Iris pigment epithelial cell (primary cell): ENCODE measurements around the gene GNL3.
"Not testable (repeated sequence)": the region's sequence is repeated elsewhere in the genome, so short reads cannot be mapped to it uniquely, and the experiment has no call there.

Experiments used
- DNase-seq: peaks from one replicate; pipeline ENCODE4 v3.0.0-alpha.2; 2011; ENCODE audit warnings: low read depth

GNL3 gene, protein sequence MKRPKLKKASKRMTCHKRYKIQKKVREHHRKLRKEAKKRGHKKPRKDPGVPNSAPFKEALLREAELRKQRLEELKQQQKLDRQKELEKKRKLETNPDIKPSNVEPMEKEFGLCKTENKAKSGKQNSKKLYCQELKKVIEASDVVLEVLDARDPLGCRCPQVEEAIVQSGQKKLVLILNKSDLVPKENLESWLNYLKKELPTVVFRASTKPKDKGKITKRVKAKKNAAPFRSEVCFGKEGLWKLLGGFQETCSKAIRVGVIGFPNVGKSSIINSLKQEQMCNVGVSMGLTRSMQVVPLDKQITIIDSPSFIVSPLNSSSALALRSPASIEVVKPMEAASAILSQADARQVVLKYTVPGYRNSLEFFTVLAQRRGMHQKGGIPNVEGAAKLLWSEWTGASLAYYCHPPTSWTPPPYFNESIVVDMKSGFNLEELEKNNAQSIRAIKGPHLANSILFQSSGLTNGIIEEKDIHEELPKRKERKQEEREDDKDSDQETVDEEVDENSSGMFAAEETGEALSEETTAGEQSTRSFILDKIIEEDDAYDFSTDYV

DNA sequence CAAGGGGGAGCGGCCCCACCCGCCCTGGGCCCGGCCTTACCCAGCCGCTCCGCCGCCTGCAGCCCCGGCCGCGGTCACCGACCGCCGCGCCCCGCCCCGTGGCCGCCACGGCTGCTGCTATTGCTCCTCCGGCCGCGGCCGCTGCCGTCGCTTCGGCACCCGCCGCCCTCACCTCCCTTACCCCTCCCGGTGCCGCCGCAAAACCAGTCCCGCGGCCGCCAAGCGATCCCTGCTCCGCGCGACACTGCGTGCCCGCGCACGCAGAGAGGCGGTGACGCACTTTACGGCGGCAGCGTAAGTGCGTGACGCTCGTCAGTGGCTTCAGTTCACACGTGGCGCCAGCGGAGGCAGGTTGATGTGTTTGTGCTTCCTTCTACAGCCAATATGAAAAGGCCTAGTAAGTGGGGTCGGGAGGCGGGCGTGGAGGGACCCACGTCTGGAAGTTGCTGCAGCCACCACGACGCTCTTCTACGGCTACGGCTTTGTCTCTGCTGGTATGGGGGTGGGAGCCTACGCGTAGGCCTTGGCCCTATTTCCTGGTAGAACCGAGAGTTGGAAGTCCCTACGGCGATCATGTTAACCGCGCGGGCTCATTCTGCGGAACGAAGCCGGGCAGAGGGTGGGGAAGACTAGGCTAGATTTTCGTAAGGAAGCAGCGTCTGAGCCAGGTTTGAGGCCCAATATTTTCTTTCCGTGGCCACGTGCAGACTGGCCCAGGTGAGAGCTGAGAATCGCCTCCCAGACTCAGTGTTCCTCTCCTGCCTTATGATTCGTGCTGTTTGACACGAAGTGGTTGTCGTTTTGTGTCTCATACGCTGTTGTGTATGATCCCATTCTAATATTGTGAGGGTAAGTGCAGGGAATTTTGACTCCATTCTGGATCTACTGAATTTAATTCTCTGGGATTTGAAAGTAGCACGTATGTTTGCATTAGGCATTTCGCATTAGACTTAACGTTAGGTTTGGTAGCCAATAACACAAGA is at the start of gene GNL3, which contains the start of gene PBRM1:
Gene GNL3, plus strand, starts transcription at position 324 of the 983 bp plus-strand sequence. Its CDS starts 61 bp downstream, at position 385.
Gene PBRM1, minus strand, starts transcription at position 205 of the 983 bp plus-strand sequence.
- DNase-seq, result peak; percentile 97

DNA sequence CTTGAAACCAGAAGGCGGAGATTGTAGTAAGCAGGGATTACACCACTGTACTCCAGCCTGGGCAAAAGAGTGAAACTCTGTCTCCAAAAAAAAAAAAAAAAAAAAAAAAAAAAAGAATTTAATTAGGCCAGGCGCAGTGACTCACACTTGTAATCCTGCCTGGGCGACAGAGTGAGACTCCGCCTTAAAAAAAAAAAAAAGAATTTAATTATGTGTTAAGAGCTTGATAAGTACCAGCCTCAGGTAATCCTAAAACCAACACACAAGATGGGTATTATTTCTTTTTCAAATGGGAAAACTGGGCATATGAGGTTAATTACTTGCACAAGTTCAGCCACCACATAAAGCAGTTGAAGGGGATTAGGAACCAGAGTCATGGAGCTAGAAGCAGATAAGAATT is 49.2 kb upstream of the GNL3 start:
- DNase-seq, result peak; percentile 6

GRCh38 chr3:52645549-52645948 is 40.3 kb upstream of the GNL3 start:
- no peak for DNase-seq

- peak; percentile 60 for DNase-seq
Measured at GRCh38 chr3:52649461-52650210, 36.2 kb upstream of the GNL3 start.

GRCh38 chr3:52650439-52650838 is 35.4 kb upstream of the GNL3 start:
- peak; percentile 25 for DNase-seq

DNA sequence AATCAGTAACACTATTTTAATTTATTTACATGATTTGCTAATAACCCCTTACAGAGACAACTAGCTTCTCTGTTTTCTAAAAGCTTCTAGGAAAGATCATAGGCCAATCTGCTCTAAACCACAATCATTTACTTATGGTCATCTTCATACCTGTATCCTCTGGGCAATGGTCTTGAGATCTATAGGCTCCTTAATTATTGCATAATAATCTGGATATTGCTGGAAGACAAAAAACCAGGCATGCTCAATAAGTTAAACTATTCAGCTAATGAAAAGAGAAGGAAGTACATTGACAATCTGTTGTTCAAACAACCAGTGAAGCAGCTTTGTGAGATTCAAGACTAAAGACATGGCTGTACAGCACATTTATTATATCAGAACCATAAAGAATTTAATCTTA is 34.2 kb upstream of the GNL3 start:
- no peak for DNase-seq

- DNase-seq, result no peak
Measured at GRCh38 chr3:52655895-52656294, 29.9 kb upstream of the GNL3 start.

DNA sequence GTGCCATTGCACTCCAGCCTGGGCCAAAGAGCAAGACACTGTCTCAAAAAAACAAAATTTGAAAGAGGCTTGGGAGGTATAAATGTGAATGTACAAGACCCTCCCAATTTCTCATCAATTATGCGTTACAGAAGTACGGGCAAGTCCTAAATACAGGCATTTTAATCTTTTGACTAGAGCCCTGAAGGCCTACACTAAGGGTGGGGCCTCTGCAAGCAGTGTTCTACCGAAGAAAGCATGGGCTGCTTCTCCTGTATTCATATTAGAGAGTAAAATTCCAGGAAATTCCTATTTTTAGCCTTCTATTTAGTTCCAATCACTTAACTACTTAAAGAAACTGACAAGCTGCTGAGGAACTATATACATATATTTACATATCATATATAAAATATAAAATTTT is 25.8 kb upstream of the GNL3 start:
- no peak for DNase-seq

DNA sequence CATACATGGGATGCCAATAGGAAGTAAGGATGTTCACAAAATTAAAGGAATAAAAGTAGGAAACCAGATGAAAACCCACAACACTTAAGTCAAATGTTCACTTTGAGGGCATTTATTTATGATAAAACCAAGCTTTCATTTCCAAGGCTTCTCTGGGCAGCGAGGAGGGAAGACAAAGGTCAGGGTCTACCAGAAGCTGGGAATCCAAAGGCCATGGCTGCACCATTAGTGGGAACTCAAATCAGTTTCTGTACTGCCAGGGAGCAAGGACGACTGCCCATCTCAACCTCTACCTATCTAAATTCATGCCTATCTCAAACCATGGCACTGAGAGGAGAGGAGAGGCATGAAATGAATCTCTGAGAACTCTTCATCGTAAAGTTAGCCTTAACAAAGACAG is 22.7 kb upstream of the GNL3 start:
- no peak for DNase-seq

DNA sequence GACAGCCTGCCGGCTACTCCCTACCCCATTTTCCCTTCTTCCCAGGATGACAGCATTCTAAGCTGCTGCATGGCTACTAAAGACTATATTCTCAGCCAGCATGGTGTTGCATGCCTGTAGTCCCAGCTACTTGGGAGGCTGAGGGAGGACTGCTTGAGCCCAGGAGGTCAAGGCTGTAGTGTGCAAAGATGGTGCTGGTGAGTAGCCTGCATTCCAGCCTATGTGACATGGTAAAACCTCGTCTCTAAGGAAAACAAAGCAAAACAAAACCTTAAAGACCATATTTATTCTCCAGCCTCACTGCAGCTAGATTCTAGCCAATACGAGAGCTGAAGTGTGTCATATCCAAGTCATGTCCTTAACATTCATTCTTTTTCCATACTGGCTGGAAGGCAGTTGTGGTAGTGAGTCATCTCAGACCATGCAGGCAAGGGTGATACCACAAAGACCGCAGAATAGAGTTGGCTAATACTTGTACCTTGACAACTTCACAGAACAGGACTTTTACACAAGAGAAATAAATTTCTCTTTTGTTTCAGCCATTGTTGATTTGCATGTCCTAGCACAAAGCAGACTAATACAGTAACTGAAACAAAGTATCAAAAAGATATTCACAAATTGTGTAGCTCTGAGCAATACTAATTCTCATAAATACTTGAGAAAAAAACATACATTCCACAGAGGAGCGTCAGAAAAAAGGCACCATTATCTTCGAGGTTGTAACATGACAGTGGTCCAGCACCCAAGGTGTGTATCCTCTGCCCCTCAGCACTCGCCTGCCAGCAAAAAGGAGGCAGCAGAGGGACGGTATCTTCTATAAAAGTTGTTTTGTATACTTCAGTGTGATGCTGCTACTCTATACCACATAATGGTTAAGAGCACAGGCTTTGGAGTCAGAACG is 15.0 kb upstream of the GNL3 start:
- DNase-seq, result peak; percentile 100

DNA sequence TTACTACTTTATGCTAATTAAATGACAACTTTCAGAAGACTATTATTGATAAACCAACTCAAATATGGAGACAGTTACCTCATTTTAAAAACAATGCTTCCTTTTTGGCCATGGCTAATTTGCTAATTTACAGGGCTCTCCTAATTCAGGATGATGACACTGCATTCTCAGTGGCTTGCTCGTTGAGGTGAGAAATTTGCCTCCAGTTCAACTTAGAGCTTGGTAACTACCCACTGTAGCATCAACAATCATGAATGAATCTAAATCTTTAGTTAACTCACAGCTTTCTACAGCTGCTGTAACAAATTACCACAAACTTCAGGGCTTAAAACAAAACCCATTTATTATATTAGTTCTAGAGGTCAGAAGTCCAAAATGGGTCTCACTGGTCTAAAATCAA is 14.2 kb upstream of the GNL3 start:
- no peak for DNase-seq

DNA sequence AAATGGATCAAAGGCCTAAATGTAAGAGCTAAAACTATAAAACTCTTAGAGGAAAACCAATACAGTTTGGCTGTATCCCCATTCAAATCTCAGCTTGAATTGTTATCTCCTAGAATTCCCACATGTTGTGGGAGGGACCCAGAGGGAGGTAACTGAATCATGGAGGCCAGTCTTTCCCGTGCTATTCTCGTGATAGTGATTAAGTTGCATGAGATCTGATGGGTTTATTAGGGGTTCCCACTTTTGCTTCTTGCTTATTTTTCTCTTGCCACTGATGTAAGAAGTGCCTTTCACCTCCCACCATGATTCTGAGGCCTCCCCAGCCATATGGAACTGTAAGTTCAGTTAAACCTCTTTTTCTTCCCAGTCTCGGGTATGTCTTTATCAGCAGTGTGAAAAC is 9.6 kb upstream of the GNL3 start:
- DNase-seq, result not testable (repeated sequence)

- no peak for DNase-seq
Measured at GRCh38 chr3:52678265-52679198, 7.3 kb upstream of the GNL3 start.

DNA sequence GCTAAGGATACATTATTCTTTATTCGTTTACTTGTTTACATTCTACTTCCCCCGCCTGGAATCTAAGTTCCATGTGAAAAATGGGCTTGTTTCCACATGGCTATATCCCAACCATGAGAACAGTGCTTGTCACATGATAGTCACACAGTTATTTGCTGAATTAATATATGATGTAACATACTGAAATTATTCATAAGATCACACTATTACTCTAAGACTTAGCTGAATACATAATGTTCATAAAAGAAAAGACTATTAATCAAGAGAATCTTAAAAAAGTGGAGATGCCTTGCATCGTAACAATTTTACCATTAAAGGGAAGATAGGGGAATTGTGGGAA is 6.7 kb upstream of the GNL3 start:
- no peak for DNase-seq

GRCh38 chr3:52679811-52680210 is 6.0 kb upstream of the GNL3 start:
- DNase-seq, result peak; percentile 56

- no peak for DNase-seq
Measured at GRCh38 chr3:52681596-52681995, 4.2 kb upstream of the GNL3 start.

DNA sequence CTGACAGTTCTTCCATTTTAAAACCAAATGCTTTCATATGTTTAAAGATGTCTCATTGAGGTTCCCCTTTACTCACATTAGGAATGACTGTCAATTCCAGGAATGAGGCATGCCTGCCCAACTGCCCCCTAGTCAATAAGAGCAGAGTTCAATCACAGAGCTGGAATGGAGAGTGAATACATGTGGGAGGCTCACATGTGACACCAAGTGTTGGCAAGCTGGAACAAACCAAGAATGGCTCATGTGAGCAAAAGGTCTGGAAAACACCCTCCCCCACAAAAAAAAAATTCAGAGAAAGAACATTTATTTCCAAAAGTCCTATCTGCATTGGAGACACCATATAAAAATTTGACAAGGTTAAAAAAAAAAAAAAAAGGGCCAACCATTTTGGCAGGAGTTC is 3.8 kb upstream of the GNL3 start:
- peak; percentile 78 for DNase-seq

DNA sequence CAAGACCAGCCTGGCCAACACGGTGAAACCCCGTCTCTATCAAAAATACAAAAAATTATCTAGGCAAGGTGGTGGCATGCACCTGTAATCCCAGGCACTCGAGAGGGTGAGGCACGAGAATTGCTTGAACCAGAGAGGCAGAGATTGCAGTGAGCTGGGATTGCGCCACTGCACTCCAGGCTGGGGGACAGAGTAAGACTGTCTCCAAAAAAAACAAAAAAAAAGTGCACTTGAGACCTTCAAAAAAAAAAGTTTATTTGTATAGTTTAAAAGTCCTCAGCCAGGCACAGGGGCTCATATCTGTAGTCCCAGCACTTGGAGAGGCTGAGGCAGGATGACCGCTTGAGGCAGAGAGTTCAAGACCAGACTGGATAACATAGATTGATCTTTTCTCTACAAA is 2.2 kb upstream of the GNL3 start:
- DNase-seq, result no peak

DNA sequence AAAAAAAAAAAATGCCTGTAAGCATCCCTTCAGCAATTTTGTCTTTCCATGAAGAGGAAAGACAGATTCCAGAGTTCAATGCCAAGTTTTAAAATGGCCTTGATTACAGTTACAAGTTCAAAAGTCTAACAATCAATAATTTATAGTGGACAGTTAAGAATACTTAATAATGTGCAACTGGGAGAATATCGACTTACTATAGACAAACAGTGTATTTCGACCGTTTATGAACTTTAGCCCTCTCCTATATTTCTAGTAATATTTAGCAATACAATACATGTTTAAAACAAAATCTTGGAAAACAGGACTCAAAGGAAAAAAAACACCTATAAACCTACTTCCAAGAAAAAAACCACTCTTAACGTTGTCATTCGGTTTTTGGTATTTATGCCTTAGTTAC is 1.6 kb upstream of the GNL3 start:
- no peak for DNase-seq

GRCh38 chr3:52685285-52685708 is 535 bp upstream of the GNL3 start:
- DNase-seq, result no peak
